AML-193 (cell line): ENCODE results near the gene SCN7A.
"Not testable (repeated sequence)": the region's sequence is repeated elsewhere in the genome, so short reads cannot be mapped to it uniquely, and the experiment has no call there.

Source experiments
- DNase-seq, 2 experiments: peaks; one replicate each; lab custom pipeline; 2025; lab: John Stamatoyannopoulos, UW

Gene SCN7A

DNA sequence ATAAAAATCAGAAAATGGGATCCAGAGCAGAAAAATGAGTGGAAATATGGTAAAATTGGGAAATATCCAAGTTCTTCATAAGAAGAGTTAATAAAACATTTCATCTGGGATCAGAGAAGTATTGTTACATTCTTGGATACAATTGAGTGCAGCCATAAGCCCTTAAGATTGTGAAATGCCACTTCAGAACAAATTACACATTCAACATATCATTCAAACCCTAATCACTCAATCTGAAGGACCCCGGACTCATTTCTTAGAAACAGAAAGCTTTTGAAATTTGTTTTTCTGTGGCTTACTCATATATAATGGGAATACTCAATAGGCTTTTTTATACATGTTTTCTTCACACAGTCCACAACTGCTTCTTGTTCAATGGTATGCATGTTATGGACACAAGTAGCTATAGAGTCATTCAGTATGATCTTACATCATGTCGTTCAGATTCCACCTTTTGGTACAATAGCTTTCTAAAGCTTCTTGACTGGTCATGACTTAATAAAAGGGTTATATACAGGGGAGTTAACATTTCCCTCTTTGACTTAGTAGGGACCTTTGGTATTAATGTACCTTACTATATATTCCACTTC is 39.9 kb downstream of the SCN7A start:
- DNase-seq: no peak

DNA sequence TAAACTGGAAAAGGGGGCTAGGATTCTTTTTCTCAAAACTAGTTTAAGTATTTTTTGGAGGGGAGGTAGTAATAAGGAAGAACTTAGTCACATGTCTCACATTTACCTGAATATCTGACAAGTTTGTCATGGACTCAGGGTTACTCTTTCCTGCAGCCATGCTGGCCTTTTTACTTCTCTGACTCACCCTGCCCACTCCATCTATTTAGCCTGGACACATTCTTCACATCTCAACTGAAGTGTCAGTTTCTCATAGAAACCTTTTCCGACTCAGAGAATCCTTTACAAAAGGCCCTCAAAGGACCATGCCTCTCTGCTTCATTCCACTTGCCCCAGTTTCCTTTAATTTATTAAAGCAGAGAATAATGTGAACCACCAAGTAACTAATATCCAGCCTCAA is 42.6 kb downstream of the SCN7A start:
- DNase-seq: no peak

DNA sequence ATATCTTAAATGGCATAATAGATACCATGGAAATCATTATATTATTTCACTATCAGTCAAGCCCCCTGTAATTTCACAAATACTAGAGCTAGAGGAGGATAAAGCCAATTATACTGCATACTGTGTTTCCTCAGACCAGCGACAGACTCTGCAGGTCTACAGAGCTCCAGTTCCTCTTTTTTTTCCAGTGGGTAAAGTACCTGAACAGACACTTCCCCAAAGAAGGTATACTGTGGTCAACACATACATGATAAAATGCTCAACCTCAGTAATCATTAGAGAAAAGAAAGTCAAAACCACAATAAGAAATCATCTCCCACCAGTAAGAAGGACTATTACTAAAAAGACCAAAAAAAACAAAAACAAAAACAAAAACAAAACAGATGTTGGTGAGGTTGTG is 44.6 kb downstream of the SCN7A start:
- peak; percentile 12 to 24 for DNase-seq

DNA sequence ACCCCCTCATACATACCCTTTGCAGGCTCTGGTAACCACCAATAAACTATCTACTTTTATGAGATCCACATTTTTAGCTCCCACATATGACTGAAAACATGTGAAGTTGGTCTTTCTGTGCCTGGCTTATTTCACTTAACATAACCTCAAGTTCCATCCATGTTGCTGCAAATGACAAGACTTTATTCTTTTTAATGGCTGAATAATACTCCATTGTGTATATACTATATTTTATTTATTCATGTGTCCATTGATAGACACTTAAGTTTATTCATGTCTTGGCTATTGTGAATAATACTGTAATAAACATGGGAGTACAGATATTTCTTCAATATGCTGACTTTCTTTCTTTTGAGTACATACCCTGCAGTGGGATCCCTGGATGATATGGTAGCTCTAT is 45.9 kb downstream of the SCN7A start:
- DNase-seq: no peak

DNA sequence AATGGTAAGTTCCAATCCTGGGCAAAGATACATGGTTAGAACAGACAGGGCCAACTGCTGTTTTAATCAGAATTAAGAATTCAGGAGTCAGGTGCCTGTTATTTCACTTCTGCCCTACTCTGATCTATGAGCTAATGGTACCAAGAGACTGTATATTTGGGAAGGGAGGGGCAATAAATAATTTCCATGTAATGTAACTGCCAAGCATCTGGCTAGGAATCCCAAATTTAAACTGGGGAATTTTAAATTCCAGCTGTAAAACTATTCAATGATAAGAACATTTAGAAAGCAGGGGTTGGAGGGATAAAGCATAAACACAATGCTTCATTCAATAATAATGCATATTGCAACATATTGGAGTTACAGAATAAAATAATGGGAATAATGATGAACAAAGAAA is 49.7 kb downstream of the SCN7A start:
- no peak for DNase-seq

DNA sequence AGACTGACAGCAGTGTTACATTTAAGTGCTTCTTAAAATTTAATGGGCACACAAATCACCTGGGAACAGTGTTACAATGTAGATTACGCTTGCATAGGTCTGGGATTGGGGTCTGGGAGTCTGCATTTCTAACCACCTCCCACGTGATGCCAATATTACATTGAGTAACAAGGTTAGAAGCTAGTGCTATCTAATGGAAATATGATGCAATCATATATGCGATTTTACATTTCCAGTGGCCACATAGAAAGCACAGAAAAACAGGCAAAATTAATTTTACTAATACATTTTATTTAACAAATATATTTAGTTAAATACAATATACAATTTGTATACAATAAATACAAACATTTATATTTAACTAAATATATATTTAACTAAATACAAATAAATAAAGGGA is 53.7 kb downstream of the SCN7A start:
- no peak for DNase-seq

DNA sequence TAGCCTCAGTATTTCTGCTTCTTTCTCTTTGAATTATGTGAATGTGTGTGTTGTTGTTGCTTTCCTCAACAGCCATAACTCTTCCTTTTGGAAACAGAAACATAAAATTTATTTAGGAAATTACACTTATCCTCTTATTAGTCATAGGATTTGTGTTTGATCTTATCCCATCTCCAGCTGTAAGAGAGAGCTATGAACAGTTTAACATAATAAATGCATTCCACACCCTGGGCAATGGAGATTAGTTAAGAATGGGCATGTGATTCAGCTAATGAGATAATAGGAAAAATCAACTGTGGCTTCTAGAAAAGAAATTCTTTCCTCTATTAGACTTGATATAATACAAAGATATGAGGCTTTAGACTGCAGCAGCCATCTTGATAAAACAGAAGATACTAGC is 55.0 kb downstream of the SCN7A start:
- DNase-seq: no peak

DNA sequence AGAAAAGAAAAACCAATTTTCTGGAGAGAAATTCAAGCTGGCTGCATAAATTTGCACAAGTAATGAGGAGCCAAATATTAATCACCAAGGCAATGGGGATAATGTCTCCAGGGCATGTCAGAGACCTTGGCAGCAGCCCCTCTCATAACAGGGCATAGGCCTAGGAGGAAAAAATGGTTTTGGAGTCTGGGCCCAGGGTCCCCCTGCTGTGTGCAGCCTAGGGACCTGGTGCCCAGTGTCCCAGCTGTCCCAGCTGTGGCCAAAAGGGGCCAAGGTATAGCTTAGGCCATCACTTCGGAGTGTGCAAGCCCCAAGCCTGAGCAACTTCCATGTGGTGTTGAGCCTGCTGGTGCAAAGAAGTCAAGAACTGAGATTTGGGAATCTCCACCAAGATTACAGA is 57.1 kb downstream of the SCN7A start:
- DNase-seq: no peak

DNA sequence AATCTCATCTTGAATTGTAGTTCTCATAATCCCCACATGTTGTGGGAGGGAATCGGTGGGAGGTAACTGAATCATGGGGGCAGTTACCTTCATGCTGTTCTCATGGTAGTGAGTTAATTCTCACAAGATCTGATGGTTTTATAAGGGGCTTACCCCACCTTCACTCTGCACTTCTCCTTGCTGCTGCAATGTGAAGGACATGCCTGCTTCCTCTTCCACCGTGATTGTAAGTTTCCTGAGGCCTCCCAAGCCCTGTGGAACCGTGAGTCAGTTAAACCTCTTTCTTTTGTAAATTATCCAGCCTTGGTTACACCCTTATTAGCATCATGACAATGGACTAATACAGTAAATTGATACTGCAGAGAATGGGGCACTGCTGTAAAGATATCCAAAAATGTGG is 57.9 kb downstream of the SCN7A start:
- DNase-seq: no peak

DNA sequence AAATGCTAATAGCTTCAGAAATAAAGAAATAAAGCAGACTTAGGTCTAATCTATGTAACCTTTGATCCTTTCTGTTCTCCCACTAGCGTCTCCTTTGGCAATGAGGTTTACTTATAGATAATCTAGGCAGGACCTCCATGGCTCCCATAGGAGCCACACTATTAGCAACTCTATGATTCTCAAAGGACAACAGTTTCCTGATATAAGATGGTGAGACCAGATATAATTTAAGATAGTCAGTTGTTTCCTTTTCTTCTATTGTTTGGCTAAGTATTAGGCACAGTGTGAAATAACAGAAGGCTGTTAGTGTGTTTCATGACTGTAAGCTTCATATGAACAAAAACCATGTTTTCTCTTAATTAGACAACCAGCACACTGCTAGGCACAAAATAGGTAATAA is 59.6 kb downstream of the SCN7A start:
- no peak for DNase-seq

DNA sequence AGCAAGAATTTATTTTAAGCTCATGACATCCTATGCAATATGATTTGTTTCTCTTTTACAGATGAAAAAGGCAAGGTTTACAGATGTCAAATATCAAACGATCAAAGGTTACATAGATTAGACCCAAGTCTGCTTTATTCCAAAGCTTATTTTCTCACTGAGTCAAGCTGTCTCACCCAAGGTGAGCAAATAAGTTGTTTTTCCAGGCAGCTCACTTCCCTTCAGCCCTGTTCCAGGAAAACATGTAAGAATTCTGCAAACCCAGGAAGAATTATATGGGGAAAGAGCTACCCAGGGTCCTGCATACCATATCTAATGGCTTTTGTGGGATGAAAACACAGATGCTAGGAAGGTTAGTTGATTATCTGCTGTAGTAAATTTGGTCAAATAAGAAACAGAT is 60.6 kb downstream of the SCN7A start:
- no peak for DNase-seq

DNA sequence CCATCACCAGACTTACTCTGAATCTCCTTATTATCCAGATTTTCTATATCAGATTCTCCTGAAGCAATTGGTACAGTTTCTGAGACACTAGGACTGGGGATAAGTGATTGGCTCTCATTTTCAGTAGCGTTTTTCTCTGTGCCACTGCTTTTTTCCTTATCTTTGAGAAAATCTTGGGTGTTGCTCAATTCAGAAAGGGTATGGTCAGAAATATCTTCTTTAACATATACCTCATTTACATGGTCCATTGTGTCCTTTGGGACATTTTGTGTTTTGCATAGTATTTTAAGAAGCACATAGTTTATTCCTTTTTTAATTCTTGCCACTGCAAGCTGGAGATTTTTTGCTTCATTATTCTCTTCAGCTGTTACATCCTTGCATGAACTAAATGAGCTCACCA is 61.7 kb downstream of the SCN7A start:
- no peak for DNase-seq

DNA sequence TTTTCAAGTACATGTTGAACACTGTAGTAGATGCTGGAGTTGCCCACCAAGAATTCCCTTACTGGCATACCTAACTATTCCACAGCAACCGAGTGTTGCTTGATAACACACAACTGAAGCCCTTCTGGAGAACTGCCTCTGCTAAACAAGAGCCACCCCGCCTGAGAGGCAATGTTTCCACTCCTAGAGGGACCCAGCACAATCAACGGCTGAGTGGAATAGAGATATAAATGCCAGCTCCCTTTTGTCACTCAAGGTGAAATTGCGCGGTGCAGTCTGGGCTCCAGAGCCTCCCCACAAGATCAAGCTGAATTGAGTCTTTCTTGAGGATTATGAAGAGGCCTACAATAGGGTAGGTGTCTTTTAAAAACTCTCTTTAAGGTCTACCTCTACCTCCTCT is 69.2 kb downstream of the SCN7A start:
- no peak for DNase-seq

DNA sequence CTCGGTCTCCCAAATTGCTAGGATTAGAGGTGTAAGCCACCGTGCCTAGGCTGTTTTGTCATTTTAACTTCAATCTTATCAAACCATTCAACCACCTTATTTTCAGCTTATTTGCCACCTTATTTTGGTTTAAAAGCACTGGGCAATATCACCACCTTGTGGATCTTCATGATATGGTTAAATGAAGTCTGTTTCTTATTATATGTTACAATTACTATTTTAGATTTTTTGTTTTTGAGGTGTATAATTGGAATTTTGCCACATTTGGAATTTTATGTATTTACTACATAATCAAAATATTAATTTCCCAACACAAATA is 74.5 kb downstream of the SCN7A start:
- DNase-seq: peak; percentile 38 to 39

DNA sequence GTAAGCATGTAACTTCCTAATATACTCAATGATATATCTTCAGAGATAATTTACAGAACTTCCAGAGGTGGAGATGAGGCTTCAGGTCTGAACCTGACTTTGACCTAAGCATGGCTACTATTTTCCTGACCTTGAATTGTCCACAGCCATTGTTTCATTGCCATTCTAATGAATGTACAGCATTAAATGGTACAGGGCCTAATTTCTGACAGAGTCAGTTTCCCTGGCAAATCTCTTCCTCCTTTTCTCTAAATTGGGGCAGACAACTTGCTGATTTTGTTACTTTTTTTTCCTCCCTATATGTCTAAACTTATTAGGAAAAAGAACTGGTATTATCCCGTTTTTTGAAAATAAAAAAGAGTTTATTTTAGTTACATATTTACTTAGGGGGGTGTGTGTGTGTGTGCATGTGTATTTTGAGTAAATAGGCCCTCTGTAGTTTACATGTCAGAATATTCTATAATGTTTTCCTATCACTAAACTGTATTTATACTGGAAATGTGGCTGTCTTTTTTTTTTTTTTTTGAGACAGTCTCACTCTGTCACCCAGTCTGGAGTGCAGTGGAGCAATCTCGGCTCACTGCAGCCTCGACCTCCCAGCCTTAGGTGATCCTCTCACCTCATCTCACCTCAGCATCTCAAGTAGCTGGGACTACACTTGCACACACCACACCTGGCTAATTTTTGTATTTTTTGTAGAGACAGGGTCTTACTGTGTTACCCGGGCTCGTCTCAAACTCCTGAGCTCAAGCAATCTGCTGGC is 75.0 kb downstream of the SCN7A start:
- DNase-seq: no peak

DNA sequence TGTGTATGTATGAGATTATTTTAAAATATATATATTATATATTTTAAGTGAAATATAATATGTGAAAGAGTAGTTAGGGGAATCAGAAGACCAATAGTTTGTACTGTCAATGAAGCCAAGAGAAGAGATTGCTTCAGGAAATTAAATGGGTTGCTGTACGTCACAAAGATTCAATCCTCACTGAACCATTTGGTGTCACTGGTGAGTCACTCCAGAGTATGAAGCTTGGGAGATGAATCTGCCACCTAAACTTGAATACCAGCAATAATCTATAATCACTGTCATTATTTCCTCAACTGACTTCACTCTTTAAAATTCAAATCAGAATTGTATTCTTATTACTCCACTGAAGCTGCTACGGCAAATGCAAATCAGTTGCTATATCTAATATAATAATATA is 76.4 kb downstream of the SCN7A start:
- DNase-seq: peak; percentile 21 to 57

DNA sequence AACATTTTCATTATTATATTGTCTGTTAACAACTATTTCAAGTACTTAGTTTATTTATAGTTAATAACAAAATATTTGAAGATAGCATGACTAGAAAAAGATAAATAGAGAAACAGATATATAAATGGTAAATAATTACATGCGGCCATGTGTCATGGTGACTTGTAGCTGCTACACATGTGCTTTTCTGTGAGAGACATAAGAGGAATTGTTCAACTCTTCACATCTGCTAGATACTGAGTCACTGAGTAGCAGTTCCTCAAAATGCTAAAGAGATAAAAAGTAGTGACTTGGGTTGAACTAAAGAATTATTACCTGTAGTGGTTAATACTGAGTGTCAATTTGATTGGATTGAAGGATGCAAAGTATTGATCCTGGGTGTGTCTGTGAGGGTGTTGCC is 80.8 kb downstream of the SCN7A start:
- DNase-seq: no peak

DNA sequence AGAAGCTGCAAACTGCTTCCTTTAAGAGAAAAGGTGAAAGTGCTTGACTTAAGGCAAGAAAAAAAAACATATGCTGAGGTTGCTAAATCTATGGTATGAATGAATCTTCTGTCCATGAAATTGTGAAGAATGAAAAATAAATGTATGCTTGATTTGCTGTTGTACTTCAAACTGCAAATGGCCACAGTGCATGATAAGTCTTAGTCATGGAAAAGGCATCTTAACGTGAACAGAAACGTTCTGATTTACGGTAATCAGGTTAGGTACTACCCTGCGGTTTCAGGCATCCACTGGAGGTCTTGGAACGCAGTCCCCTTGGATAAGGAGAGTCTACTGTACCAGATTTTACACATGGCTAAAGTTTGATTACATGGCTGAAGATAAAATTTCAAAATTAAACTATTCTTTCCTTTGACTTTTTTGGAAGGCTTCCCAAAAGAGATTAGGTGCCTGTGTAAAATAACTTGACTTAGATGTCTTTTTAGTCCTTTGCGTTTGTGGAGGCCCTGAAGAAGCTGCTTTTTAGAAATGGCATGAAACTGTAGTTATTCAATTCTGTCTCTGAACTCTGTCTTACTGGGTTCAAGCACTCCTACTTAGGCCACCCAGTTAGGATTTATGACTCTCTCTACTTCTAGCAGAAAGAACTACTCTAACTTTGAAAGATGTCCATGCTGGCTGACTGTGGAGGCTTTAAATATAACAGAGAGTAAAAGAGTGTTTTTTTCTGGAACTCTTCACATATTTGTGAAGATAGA is 82.4 kb downstream of the SCN7A start:
- DNase-seq: no peak

DNA sequence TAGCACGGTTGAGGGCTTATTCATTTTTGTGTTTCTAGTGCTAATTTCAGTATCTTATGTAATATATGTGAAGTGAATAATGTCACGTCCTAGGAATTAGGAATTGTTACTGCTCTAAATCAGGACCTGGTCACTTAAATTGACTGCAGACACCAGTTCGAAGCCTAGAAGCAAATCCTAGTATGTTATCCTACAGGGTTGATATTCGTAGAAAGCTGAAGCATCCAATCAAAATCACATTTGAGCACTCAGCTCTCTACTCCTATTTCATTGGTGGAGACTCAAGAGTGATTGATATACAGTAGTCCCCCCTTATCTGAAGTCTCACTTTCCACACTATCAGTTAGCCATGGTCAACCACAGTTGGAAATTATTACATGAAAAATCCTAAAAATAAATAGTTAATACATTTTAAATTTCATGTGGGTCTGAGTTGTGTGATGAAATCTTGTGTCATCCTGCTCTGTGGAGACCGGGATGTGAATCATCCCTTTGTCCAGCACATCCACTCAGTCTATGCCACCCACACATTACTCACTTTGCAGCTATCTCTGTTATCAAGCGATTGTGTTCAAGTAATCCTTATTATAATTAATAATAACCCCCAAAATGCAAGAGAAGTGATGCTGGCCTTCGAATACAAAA is 83.1 kb downstream of the SCN7A start:
- no peak for DNase-seq

DNA sequence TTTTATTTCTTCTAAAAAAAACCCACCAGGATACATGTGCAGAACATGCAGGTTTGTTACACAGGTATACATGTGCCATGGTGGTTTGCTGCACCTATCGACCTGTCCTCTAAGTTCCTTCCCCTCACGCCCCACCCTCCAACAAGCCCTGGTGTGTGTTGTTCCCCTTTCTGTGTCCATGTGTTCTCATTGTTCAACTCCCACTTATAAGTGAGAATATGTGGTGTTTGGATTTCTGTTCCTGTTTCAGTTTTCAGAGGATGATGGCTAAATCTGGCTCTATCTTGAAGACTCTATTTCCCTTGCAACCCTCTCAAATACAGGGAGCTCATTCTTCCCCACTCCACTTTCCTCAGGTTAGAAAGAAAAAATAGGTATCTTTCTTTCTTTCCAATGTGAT is 86.3 kb downstream of the SCN7A start:
- DNase-seq: not testable (repeated sequence)

DNA sequence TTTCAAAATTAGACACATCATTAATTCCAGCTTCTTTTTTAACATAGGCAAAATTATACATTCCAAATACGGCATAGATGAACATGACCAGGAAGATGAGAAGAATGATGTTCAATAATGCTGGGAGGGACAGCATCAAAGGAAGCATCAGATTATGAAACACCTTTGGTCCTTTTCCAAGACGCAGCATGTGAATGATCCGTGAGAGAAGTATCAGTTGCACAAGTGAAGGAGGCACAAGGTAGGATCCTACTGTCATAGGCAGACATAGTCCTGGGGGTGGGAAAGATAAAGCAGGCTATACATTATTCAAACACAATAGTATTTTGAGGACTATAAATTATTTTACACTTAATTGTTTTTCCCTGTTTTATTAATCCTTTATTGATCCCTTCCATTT is 87.7 kb downstream of the SCN7A start:
- DNase-seq: no peak

DNA sequence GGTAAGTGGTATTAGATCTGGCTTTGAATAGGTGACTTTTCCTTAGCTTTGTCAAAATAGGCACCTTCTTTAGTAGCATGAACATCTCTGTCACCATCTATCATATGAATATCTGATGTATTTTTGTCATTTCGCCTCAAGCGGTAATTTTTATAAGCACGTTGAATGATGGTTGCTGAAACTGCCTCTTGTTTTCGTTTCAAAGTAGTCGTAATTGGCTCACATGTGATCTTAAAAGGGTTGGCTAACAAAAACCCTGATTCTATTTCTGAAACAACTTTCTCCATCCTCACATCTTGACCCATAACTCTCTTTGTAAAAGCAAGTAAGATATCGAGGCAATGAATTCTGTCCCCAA is 88.5 kb downstream of the SCN7A start:
- DNase-seq: no peak
